OCI-LY1 (cell line): Measurements from ENCODE around the gene WDR43.

ENCODE experiments used
- H2AFZ ChIP-seq: fragments of 200-600 bp; sonication (generic), shearing (Covaris generic); 2 replicates; pipeline ENCODE4 v1.6.0; 2014; ENCODE audit warnings: antibody characterized with exemption, mild to moderate bottlenecking, low read length
- H3F3A ChIP-seq: fragments of 200-600 bp; sonication (generic), shearing (Covaris generic); 2 replicates; pipeline ENCODE4 v1.6.0; 2014; ENCODE audit warnings: mild to moderate bottlenecking, antibody characterized with exemption, low read length, moderate library complexity; ENCODE audit not compliant: insufficient read depth
- H3K27ac ChIP-seq: fragments of 200-600 bp; sonication (generic); 2 replicates; pipeline ENCODE4 v1.5.1; 2014; ENCODE audit warnings: low read length, mixed run types, mild to moderate bottlenecking, low read depth; ENCODE audit not compliant: poor library complexity, severe bottlenecking
- H3K27me3 ChIP-seq: fragments of 200-600 bp; sonication (generic); 2 replicates; pipeline ENCODE4 v1.6.0; 2014; ENCODE audit warnings: antibody characterized with exemption, mild to moderate bottlenecking, low read length, moderate library complexity; ENCODE audit not compliant: insufficient read depth
- H3K36me3 ChIP-seq: fragments of 200-600 bp; sonication (generic); 2 replicates; pipeline ENCODE4 v1.6.1; 2014; ENCODE audit warnings: mild to moderate bottlenecking, antibody characterized with exemption, low read length, moderate library complexity, mixed read lengths; ENCODE audit not compliant: insufficient read depth
- H3K4me1 ChIP-seq: fragments of 200-600 bp; sonication (generic); 2 replicates; pipeline ENCODE4 v1.5.1; 2014; ENCODE audit warnings: mild to moderate bottlenecking, low read length, moderate library complexity; ENCODE audit not compliant: insufficient read depth, severe bottlenecking
- H3K4me2 ChIP-seq: fragments of 200-600 bp; sonication (generic), shearing (Covaris generic); 2 replicates; pipeline ENCODE4 v1.6.1; 2014; ENCODE audit warnings: low read length
- H3K4me3 ChIP-seq: fragments of 200-600 bp; sonication (generic); 2 replicates; pipeline ENCODE4 v1.5.1; 2014; ENCODE audit warnings: low read length, low read depth, mild to moderate bottlenecking, mixed read lengths; ENCODE audit not compliant: poor library complexity, severe bottlenecking
- H3K79me2 ChIP-seq: fragments of 200-600 bp; shearing (Covaris generic); 2 replicates; pipeline ENCODE4 v1.6.1; 2016; ENCODE audit warnings: mixed run types, low read length, mixed read lengths; ENCODE audit not compliant: insufficient read depth
- H3K9ac ChIP-seq: fragments of 200-600 bp; sonication (generic), shearing (Covaris generic); 2 replicates; pipeline ENCODE4 v1.6.1; 2014; ENCODE audit warnings: mild to moderate bottlenecking, low read length, mixed read lengths
- H3K9me2 ChIP-seq: fragments of 200-600 bp; sonication (generic), shearing (Covaris generic); 2 replicates; pipeline ENCODE4 v1.6.1; 2014; ENCODE audit warnings: low read depth, mild to moderate bottlenecking, low read length, mixed read lengths
- H3K9me3 ChIP-seq: fragments of 200-600 bp; shearing (Covaris generic); 2 replicates; pipeline ENCODE4 v1.6.1; 2014; ENCODE audit warnings: low read length, mixed read lengths
- H4K20me1 ChIP-seq: fragments of 200-600 bp; sonication (generic), shearing (Covaris generic); 2 replicates; pipeline ENCODE4 v1.6.0; 2016; ENCODE audit warnings: mild to moderate bottlenecking, low read length; ENCODE audit not compliant: insufficient read depth
- CTCF ChIP-seq: fragments of 200-600 bp; sonication (generic), shearing (Covaris generic); IDR thresholded peaks from 2 replicates; pipeline ENCODE4 v1.5.1; 2017; ENCODE audit warnings: mild to moderate bottlenecking, antibody characterized with exemption, low read length, moderate library complexity, mixed read lengths
- EZH2 ChIP-seq: fragments of 200-600 bp; sonication (generic), shearing (Covaris generic); IDR thresholded peaks from 2 replicates; pipeline ENCODE4 v1.8.0; 2017; ENCODE audit warnings: borderline replicate concordance, mixed run types, mild to moderate bottlenecking, antibody characterized with exemption, low read length, moderate library complexity, mixed read lengths

Gene WDR43

GRCh38 chr2:28948160-28948559, 53.7 kb downstream of the WDR43 start:
- no peaks in the 10 kb centered on the region for H3K27me3 ChIP-seq
- no peak overlapping the region for H3K4me2 ChIP-seq
- no peaks in the 10 kb centered on the region for H3K79me2 ChIP-seq
- H3K36me3 ChIP-seq = peaks cover 60% of the 10 kb centered on the region
- no peaks in the 10 kb centered on the region; the same call in 1 of the 2 replicates for H3K9me3 ChIP-seq
- no peak overlapping the region for H3K9ac ChIP-seq
- no peaks in the 10 kb centered on the region for H4K20me1 ChIP-seq
- TF ChIP-seq EZH2 = no peak
- TF ChIP-seq CTCF = no peak
- H3K4me3 ChIP-seq = no peak overlapping the region
- no peaks in the 10 kb centered on the region for H3F3A ChIP-seq
- H2AFZ ChIP-seq = no peak overlapping the region
- H3K27ac ChIP-seq = no peak overlapping the region
- H3K9me2 ChIP-seq = no peaks in the 10 kb centered on the region
- H3K4me1 ChIP-seq = no peaks in the 10 kb centered on the region

GRCh38 chr2:28949190-28949589, 54.7 kb downstream of the WDR43 start:
- TF ChIP-seq EZH2 (no peak), CTCF (no peak)
- Histone ChIP-seq H4K20me1 (no peaks in the 10 kb centered on the region), H3K4me1 (no peaks in the 10 kb centered on the region), H3F3A (no peaks in the 10 kb centered on the region), H3K4me2 (no peak overlapping the region), H3K36me3 (peaks cover 50% of the 10 kb centered on the region), H3K9me2 (no peaks in the 10 kb centered on the region), H2AFZ (no peak overlapping the region), H3K4me3 (no peak overlapping the region), H3K9ac (no peak overlapping the region), H3K9me3 (no peaks in the 10 kb centered on the region; the same call in 1 of the 2 replicates), H3K27me3 (no peaks in the 10 kb centered on the region), H3K27ac (no peak overlapping the region), H3K79me2 (no peaks in the 10 kb centered on the region)

GRCh38 chr2:28949617-28950305, 55.3 kb downstream of the WDR43 start:
- Histone ChIP-seq H3K27ac (no peak overlapping the region), H3K9ac (no peak overlapping the region), H3K36me3 (peaks cover 44% of the 10 kb centered on the region), H2AFZ (no peak overlapping the region), H4K20me1 (no peaks in the 10 kb centered on the region), H3K9me3 (no peaks in the 10 kb centered on the region; the same call in 1 of the 2 replicates), H3K4me2 (no peak overlapping the region), H3K79me2 (no peaks in the 10 kb centered on the region), H3K9me2 (no peaks in the 10 kb centered on the region), H3F3A (no peaks in the 10 kb centered on the region), H3K4me3 (no peak overlapping the region), H3K27me3 (no peaks in the 10 kb centered on the region), H3K4me1 (no peaks in the 10 kb centered on the region)
- TF ChIP-seq CTCF = no peak
- no peak for TF ChIP-seq EZH2
